WTC11 (cell line): ENCODE results near the gene TIMM10B. TPM values are rescaled to one million over a fixed set of nuclear protein-coding genes. Genes with fewer than 3 reads are reported as not detected.
A peak's percentile ranks its signal among the peaks of the same experiment; 100 is the strongest.

Experiments used
- ATAC-seq: fragments of 200-7000 bp; cut with Tn5 transposase; 2 replicates; pipeline ENCODE4 v1.10.0; 2021; ENCODE audit warnings: mild to moderate bottlenecking, moderate library complexity
- Bru-seq: library from RNA; stranded (reverse); fragments of 400-500 nt; gene quantifications from one replicate; lab custom pipeline; 2021; lab: Mats Ljungman, UMichigan
- CTCF ChIA-PET: fragments of 300-600 bp; sonication (Branson Sonifier 250); formaldehyde crosslinking; loops from one replicate; lab custom pipeline; 2021; ENCODE audit warnings: antibody characterized with exemption; lab: Charles Lee
- POLR2A ChIA-PET: fragments of 350-600 bp; sonication (Branson Sonifier 250); formaldehyde crosslinking; loops from one replicate; lab custom pipeline; 2021; ENCODE audit warnings: antibody characterized with exemption; lab: Charles Lee
- DNase-seq: peaks from one replicate; pipeline ENCODE4 v3.0.0; 2021; ENCODE audit warnings: low spot score
- H3K27ac Mint-ChIP-seq: 2 replicates; pipeline ENCODE4 v1.8.0; 2021; ENCODE audit warnings: mixed read lengths
- H3K27me3 Mint-ChIP-seq: 2 replicates; pipeline ENCODE4 v1.8.0; 2021; ENCODE audit warnings: low read depth, mild to moderate bottlenecking, moderate library complexity, mixed read lengths
- H3K36me3 Mint-ChIP-seq: 2 replicates; pipeline ENCODE4 v1.8.0; 2021; ENCODE audit warnings: mixed read lengths
- H3K4me1 Mint-ChIP-seq: 2 replicates; pipeline ENCODE4 v1.8.0; 2022; ENCODE audit warnings: mixed read lengths
- H3K4me3 Mint-ChIP-seq: 2 replicates; pipeline ENCODE4 v1.8.0; 2021; ENCODE audit warnings: mild to moderate bottlenecking, moderate library complexity, mixed read lengths
- H3K9me3 Mint-ChIP-seq: 2 replicates; pipeline ENCODE4 v1.8.0; 2021; ENCODE audit warnings: mixed read lengths
- AR ChIP-seq: fragments of 250-450 bp; sonication (Bioruptor Pico); IDR thresholded peaks from 2 replicates; pipeline ENCODE4 v1.9.0; 2021; ENCODE audit warnings: mild to moderate bottlenecking
- ATF3 ChIP-seq: sonication (generic); formaldehyde crosslinking; conservative IDR thresholded peaks from 2 replicates; pipeline ENCODE4 v1.8.1; 2022; ENCODE audit warnings: mild to moderate bottlenecking, missing genetic modification reagents
- CREM ChIP-seq: sonication (generic); formaldehyde crosslinking; IDR thresholded peaks from 2 replicates; pipeline ENCODE4 v1.8.1; 2022; ENCODE audit warnings: mild to moderate bottlenecking, missing genetic modification reagents, moderate library complexity
- E2F1 ChIP-seq: sonication (generic); formaldehyde crosslinking; IDR thresholded peaks from 2 replicates; pipeline ENCODE4 v1.8.0; 2022; ENCODE audit warnings: mild to moderate bottlenecking, missing genetic modification reagents
- ELF4 ChIP-seq: sonication (generic); formaldehyde crosslinking; IDR thresholded peaks from 2 replicates; pipeline ENCODE4 v1.8.1; 2022; ENCODE audit warnings: low read depth, mild to moderate bottlenecking, moderate library complexity, missing genetic modification reagents
- FOXP4 ChIP-seq: sonication (generic); formaldehyde crosslinking; IDR thresholded peaks from 2 replicates; pipeline ENCODE4 v1.8.0; 2022; ENCODE audit warnings: mild to moderate bottlenecking, missing genetic modification reagents
- HMGXB4 ChIP-seq: sonication (generic); formaldehyde crosslinking; IDR thresholded peaks from 2 replicates; pipeline ENCODE4 v1.8.1; 2023; ENCODE audit warnings: mild to moderate bottlenecking, moderate library complexity, missing genetic modification reagents
- IRF2 ChIP-seq: sonication (generic); formaldehyde crosslinking; IDR thresholded peaks from 2 replicates; pipeline ENCODE4 v1.8.0; 2022; ENCODE audit warnings: low read depth, missing genetic modification reagents, borderline replicate concordance
- JAZF1 ChIP-seq: fragments of 250-450 bp; sonication (Bioruptor Pico); IDR thresholded peaks from 2 replicates; pipeline ENCODE4 v1.9.0; 2021; ENCODE audit warnings: moderate library complexity, mild to moderate bottlenecking, inconsistent platforms
- MXD4 ChIP-seq: fragments of 250-450 bp; sonication (Bioruptor Pico); IDR thresholded peaks from 2 replicates; pipeline ENCODE4 v1.8.0; 2021; ENCODE audit warnings: mild to moderate bottlenecking, moderate library complexity, borderline replicate concordance
- MYBL2 ChIP-seq: sonication (generic); formaldehyde crosslinking; IDR thresholded peaks from 2 replicates; pipeline ENCODE4 v1.8.1; 2023; ENCODE audit warnings: mild to moderate bottlenecking, moderate library complexity, missing genetic modification reagents
- PREB ChIP-seq: sonication (generic); formaldehyde crosslinking; IDR thresholded peaks from 2 replicates; pipeline ENCODE4 v1.8.1; 2022; ENCODE audit warnings: mild to moderate bottlenecking, missing genetic modification reagents, moderate library complexity, borderline replicate concordance
- PRRX2 ChIP-seq: fragments of 250-450 bp; sonication (Bioruptor Pico); IDR thresholded peaks from 2 replicates; pipeline ENCODE4 v1.8.0; 2021; ENCODE audit warnings: mild to moderate bottlenecking
- RELA ChIP-seq: sonication (generic); formaldehyde crosslinking; IDR thresholded peaks from 2 replicates; pipeline ENCODE4 v1.8.1; 2022; ENCODE audit warnings: missing genetic modification reagents, mild to moderate bottlenecking, borderline replicate concordance
- SMAD4 ChIP-seq: sonication (generic); formaldehyde crosslinking; IDR thresholded peaks from 2 replicates; pipeline ENCODE4 v1.8.0; 2022; ENCODE audit warnings: mild to moderate bottlenecking, missing genetic modification reagents
- TEAD1 ChIP-seq: sonication (generic); formaldehyde crosslinking; IDR thresholded peaks from 2 replicates; pipeline ENCODE4 v1.8.0; 2022; ENCODE audit warnings: mild to moderate bottlenecking, missing genetic modification reagents
- ZBTB43 ChIP-seq: sonication (generic); formaldehyde crosslinking; IDR thresholded peaks from 2 replicates; pipeline ENCODE4 v1.8.1; 2023; ENCODE audit warnings: mild to moderate bottlenecking, missing genetic modification reagents
- ZNF219 ChIP-seq: sonication (generic); formaldehyde crosslinking; IDR thresholded peaks from 2 replicates; pipeline ENCODE4 v1.8.0; 2023; ENCODE audit warnings: missing genetic modification reagents, mild to moderate bottlenecking, borderline replicate concordance
- ZNF396 ChIP-seq: fragments of 250-450 bp; sonication (Bioruptor Pico); IDR thresholded peaks from 2 replicates; pipeline ENCODE4 v1.8.0; 2021; ENCODE audit warnings: mild to moderate bottlenecking, moderate library complexity, borderline replicate concordance
- ZNF671 ChIP-seq: fragments of 250-450 bp; sonication (Bioruptor Pico); IDR thresholded peaks from 2 replicates; pipeline ENCODE4 v1.8.0; 2021; ENCODE audit warnings: mild to moderate bottlenecking
- long read RNA-seq, 3 experiments: library from RNA in 1 of 3; library from capped mRNA in 1 of 3; library from polyadenylated mRNA in 1 of 3; unstranded in 2 of 3; stranded (forward) in 1 of 3; transcript quantifications; one replicate each; pipeline ENCODE4 v2.0.0, GENCODE V29; 2021
- total RNA-seq: library from RNA; stranded (reverse); gene quantifications from 3 replicates; pipeline ENCODE4 v1.2.3, GENCODE V29; 2021

The TIMM10B gene
- 35.8 to 42.6 TPM (median 36.1 TPM) in 3 replicates for total RNA-seq
- percentile 98 among the genes with signal in this experiment for Bru-seq, nascent RNA
- long read RNA-seq, experiment 1, transcript TIMM10B-201 (3 exons, 2,840 nt), result major isoform, 264 of 287 reads
- long read RNA-seq, experiment 1, partial matches to known transcripts, result 13 of 287 reads
- long read RNA-seq, experiment 1, other reads (novel, unspliced or antisense), result 1 of 287 reads
- long read RNA-seq, experiment 2, transcript TIMM10B-201 (3 exons, 2,840 nt), result major isoform, 19 of 29 reads
- long read RNA-seq, experiment 2, partial matches to known transcripts, result 1 of 29 reads
- long read RNA-seq, experiment 2, other reads (novel, unspliced or antisense), result 6 of 29 reads
- long read RNA-seq, experiment 3, transcript TIMM10B-202 (2 exons, 593 nt), result minor isoform, 5 of 99 reads
- long read RNA-seq, experiment 3, transcript TIMM10B-201 (3 exons, 2,840 nt), result major isoform, 90 of 99 reads
- long read RNA-seq, experiment 3, partial matches to known transcripts, result 1 of 99 reads
- long read RNA-seq, experiment 3, other reads (novel, unspliced or antisense), result 1 of 99 reads

- DNase-seq (peak; percentile 97), ATAC-seq (peak; percentile 94)
- Mint-ChIP-seq H3K9me3 (no peaks in the 10 kb centered on the region), H3K27ac (peak within 1 kb of the TSS; percentile 99), H3K4me3 (peak within 1 kb of the TSS; percentile 98), H3K27me3 (no peaks in the 10 kb centered on the region), H3K36me3 (peaks cover 42% of the 10 kb centered on the region), H3K4me1 (peaks cover 18% of the 10 kb centered on the region)
- POLR2A ChIA-PET, result interaction anchor here (0.6 to 1.7 kb wide), 16 partner anchors 9 to 202 kb away, joined by 3 to 15 read pairs (median 3); partner anchors contain the start of genes DNHD1, MRPL17, SMPD1 and TAF10
- CTCF ChIA-PET, result interaction anchor here (0.9 to 2.4 kb wide), 10 partner anchors 12 to 119 kb away, joined by 3 to 19 read pairs (median 7); no protein-coding TSS in a partner anchor
- TF ChIP-seq ELF4 (CRISPR knock-in tag), result no peak
- 0 out of 2 replicates have a peak, but pooled peaks have one; percentile 58 for TF ChIP-seq ZBTB43 (CRISPR knock-in tag)
- TF ChIP-seq ATF3 (CRISPR knock-in tag), result no peak
- no peak for TF ChIP-seq RELA (CRISPR knock-in tag)
- TF ChIP-seq ZNF396 (CRISPR knock-in tag), result no peak
- no peak for TF ChIP-seq ZNF671 (CRISPR knock-in tag)
- no peak for TF ChIP-seq PRRX2 (CRISPR knock-in tag)
- TF ChIP-seq PREB, result no peak
- TF ChIP-seq JAZF1 (CRISPR knock-in tag), result no peak
- peak; percentile 91 for TF ChIP-seq MYBL2 (CRISPR knock-in tag)
- peak; percentile 99 for TF ChIP-seq CREM
- TF ChIP-seq TEAD1 (CRISPR knock-in tag), result peak; percentile 79
- no peak for TF ChIP-seq E2F1 (CRISPR knock-in tag)
- TF ChIP-seq FOXP4 (CRISPR knock-in tag), result no peak
- TF ChIP-seq IRF2 (CRISPR knock-in tag), result no peak
- TF ChIP-seq HMGXB4 (CRISPR knock-in tag), result no peak
- no peak for TF ChIP-seq MXD4 (CRISPR knock-in tag)
- TF ChIP-seq SMAD4 (CRISPR knock-in tag), result no peak
- no peak for TF ChIP-seq ZNF219 (CRISPR knock-in tag)
- no peak for TF ChIP-seq AR (CRISPR knock-in tag)
Observed at GRCh38 chr11:6481012-6481923, at the start of gene TIMM10B, which contains the start of gene ARFIP2. Gene TIMM10B (plus strand): TSS chr11:6481501. CDS start chr11:6481517, 16 bp downstream. Gene ARFIP2 (minus strand): TSS chr11:6481331. CDS start chr11:6480421, 910 bp downstream.
